CD14-positive monocyte (primary cell): Measurements from ENCODE around the gene PPP2R1A. TPM values are rescaled to one million over a fixed set of nuclear protein-coding genes. Genes with fewer than 3 reads are reported as not detected.

Source experiments
- DNase-seq, 3 donors: peaks; one replicate each; pipeline ENCODE4 v3.0.0-alpha.2; 2011 to 2022
- H2AFZ ChIP-seq: 2 replicates; pipeline ENCODE4 v1.6.0; 2012; ENCODE audit warnings: mild to moderate bottlenecking, low read depth, low read length, inconsistent platforms; ENCODE audit not compliant: insufficient read depth, poor library complexity, severe bottlenecking
- H3K27ac ChIP-seq, 2 donors: 1 replicate in 1 of 2; 2 replicates in 1 of 2; pipeline ENCODE4 v1.5.1; 2012 to 2013; ENCODE audit warnings: low read length in 2 of 2, control low read depth in 1 of 2, inconsistent platforms in 1 of 2, low read depth in 1 of 2, mild to moderate bottlenecking in 1 of 2
- H3K27me3 ChIP-seq, 2 donors: one replicate each; pipeline versions ENCODE4 v1.6.0 to v1.6.1; 2011 to 2013; ENCODE audit warnings: low read length in 2 of 2; ENCODE audit not compliant: control insufficient read depth in 2 of 2, insufficient read depth in 2 of 2
- H3K36me3 ChIP-seq, 2 donors: replicated peaks in 1 of 2; 1 replicate in 1 of 2; 2 replicates in 1 of 2; pipeline versions ENCODE4 v1.5.1 to v1.6.1; 2012 to 2013; ENCODE audit warnings: low read length in 2 of 2, control low read depth in 1 of 2, inconsistent platforms in 1 of 2, mild to moderate bottlenecking in 1 of 2; ENCODE audit not compliant: insufficient read depth in 2 of 2, control insufficient read depth in 1 of 2
- H3K4me1 ChIP-seq, 2 donors: 1 replicate in 1 of 2; 2 replicates in 1 of 2; pipeline versions ENCODE4 v1.5.1 to v1.6.1; 2012 to 2013; ENCODE audit warnings: low read length in 2 of 2, control low read depth in 1 of 2, inconsistent platforms in 1 of 2, mild to moderate bottlenecking in 1 of 2, moderate library complexity in 1 of 2; ENCODE audit not compliant: insufficient read depth in 2 of 2, control insufficient read depth in 1 of 2
- H3K4me2 ChIP-seq: replicated peaks from 2 replicates; pipeline ENCODE3; 2012; ENCODE audit warnings: low read length, moderate library complexity, mild to moderate bottlenecking; ENCODE audit not compliant: poor library complexity, severe bottlenecking; ENCODE audit errors: extremely low read depth
- H3K4me3 ChIP-seq, 3 experiments: fragments of 200-600 bp in 1 of 3; sonication (generic) in 1 of 3; replicated peaks in 1 of 3; 1 replicate in 2 of 3; 2 replicates in 1 of 3; pipeline ENCODE4 v1.5.1; 2011 to 2013; ENCODE audit warnings: low read length in 3 of 3, mild to moderate bottlenecking in 3 of 3, control low read depth in 2 of 3, low read depth in 2 of 3, inconsistent platforms in 1 of 3, moderate library complexity in 1 of 3
- H3K79me2 ChIP-seq: 2 replicates; pipeline ENCODE4 v1.6.0; 2012; ENCODE audit warnings: mild to moderate bottlenecking, control low read depth, inconsistent platforms, low read length, moderate library complexity; ENCODE audit not compliant: insufficient read depth
- H3K9ac ChIP-seq: 2 replicates; pipeline ENCODE4 v1.6.0; 2017; ENCODE audit warnings: low read length, mild to moderate bottlenecking; ENCODE audit not compliant: insufficient read depth, poor library complexity, severe bottlenecking
- H3K9me3 ChIP-seq, 2 donors: replicated peaks in 1 of 2; 1 replicate in 1 of 2; 2 replicates in 1 of 2; pipeline versions ENCODE4 v1.5.1 to v1.6.1; 2012 to 2013; ENCODE audit warnings: low read length in 2 of 2, control low read depth in 1 of 2; ENCODE audit not compliant: control insufficient read depth in 1 of 2, insufficient read depth in 1 of 2
- H4K20me1 ChIP-seq: 2 replicates; pipeline ENCODE4 v1.6.0; 2012; ENCODE audit warnings: mild to moderate bottlenecking, low read length, control low read depth, moderate library complexity; ENCODE audit not compliant: insufficient read depth
- H3K27ac Mint-ChIP-seq, 7 donors: one replicate each; pipeline ENCODE4 v1.8.0; 2020; ENCODE audit warnings: mild to moderate bottlenecking in 7 of 7, mixed read lengths in 7 of 7, moderate library complexity in 6 of 7, inconsistent platforms in 2 of 7
- H3K27me3 Mint-ChIP-seq, 3 donors: one replicate each; pipeline ENCODE4 v1.8.0; 2021 to 2022; ENCODE audit warnings: low read depth in 3 of 3, mild to moderate bottlenecking in 3 of 3, mixed read lengths in 3 of 3, moderate library complexity in 3 of 3, inconsistent platforms in 1 of 3
- H3K36me3 Mint-ChIP-seq, 2 donors: one replicate each; pipeline ENCODE4 v1.8.0; 2020; ENCODE audit warnings: mixed read lengths in 2 of 2, inconsistent platforms in 1 of 2, mild to moderate bottlenecking in 1 of 2
- H3K4me1 Mint-ChIP-seq: one replicate; pipeline ENCODE4 v1.8.0; 2020; ENCODE audit warnings: mild to moderate bottlenecking, mixed read lengths
- H3K4me3 Mint-ChIP-seq, 2 donors: one replicate each; pipeline ENCODE4 v1.8.0; 2020; ENCODE audit warnings: mild to moderate bottlenecking in 2 of 2, mixed read lengths in 2 of 2, moderate library complexity in 1 of 2
- H3K9me3 Mint-ChIP-seq, 7 donors: one replicate each; pipeline ENCODE4 v1.8.0; 2020 to 2022; ENCODE audit warnings: mixed read lengths in 7 of 7, mild to moderate bottlenecking in 6 of 7, moderate library complexity in 6 of 7, inconsistent platforms in 2 of 7
- CTCF ChIP-seq: fragments of 200-600 bp; IDR thresholded peaks from one replicate; pipeline ENCODE4 v1.8.0; 2022; ENCODE audit warnings: antibody characterized with exemption, mild to moderate bottlenecking
- WGBS: methylation state at CpG from one replicate; pipeline ENCODE4 v1.1.5; 2013; ENCODE audit warnings: missing lambda C conversion rate; ENCODE audit not compliant: insufficient coverage; 5-methylcytosine and 5-hydroxymethylcytosine counted together
- intact Hi-C, 2 donors: fragments of 100-400 bp; cut with micrococcal nuclease; formaldehyde crosslinking; loops; one replicate each; pipeline versions ENCODE4 v1.15.0 to v1.15.1; 2023
- polyA plus RNA-seq, 3 donors: library from polyadenylated mRNA; depleted of rRNA in 1 of 3; unstranded in 2 of 3; stranded (reverse) in 1 of 3; fragments of 300-500 nt in 2 of 3; fragments of >200 nt in 1 of 3; fragmentation: Illumina TruSeq in 2 of 3; gene quantifications; 1 replicate in 2 of 3; 2 replicates in 1 of 3; pipeline ENCODE4 v1.2.3, GENCODE V29; 2012 to 2021

PPP2R1A gene
- polyA plus RNA-seq, 3 donors: 79.9 to 151 (median 127) TPM

GRCh38 chr19:52229524-52229923 is 39.7 kb downstream of the PPP2R1A start:
- H3K27ac Mint-ChIP-seq: no peak overlapping the region
- Histone ChIP-seq H3K9ac (no peak overlapping the region), H3K9me3 (no peaks in the 10 kb centered on the region), H3K79me2 (no peaks in the 10 kb centered on the region), H3K27ac (no peak overlapping the region), H3K4me3 (no peak overlapping the region), H3K4me1 (no peaks in the 10 kb centered on the region), H2AFZ (no peak overlapping the region), H3K27me3 (no peaks in the 10 kb centered on the region), H4K20me1 (no peaks in the 10 kb centered on the region), H3K4me2 (no peak overlapping the region), H3K36me3 (peaks cover 39 to 45% of the 10 kb centered on the region in 2 donors)
- H3K4me1 Mint-ChIP-seq: no peaks in the 10 kb centered on the region
- TF ChIP-seq CTCF: no peak
- intact Hi-C loops: no loop called here
- WGBS: no CpG with 5 or more reads among the region's 6 CpGs
- no peak overlapping the region for H3K4me3 Mint-ChIP-seq
- peaks cover 0 to 2% (median 0%) of the 10 kb centered on the region in 3 donors for H3K27me3 Mint-ChIP-seq
- no peaks in the 10 kb centered on the region for H3K9me3 Mint-ChIP-seq
- no peak for DNase-seq
- peaks cover 36 to 46% of the 10 kb centered on the region in 2 donors for H3K36me3 Mint-ChIP-seq

- H3K4me2 ChIP-seq: no peak overlapping the region
- H3K79me2 ChIP-seq: no peaks in the 10 kb centered on the region
- peaks cover 2 to 6% (median 2%) of the 10 kb centered on the region in 3 donors for H3K27me3 Mint-ChIP-seq
- no peaks in the 10 kb centered on the region for H3K27me3 ChIP-seq
- H2AFZ ChIP-seq: no peak overlapping the region
- no peak overlapping the region for H3K27ac Mint-ChIP-seq
- H3K36me3 Mint-ChIP-seq: peaks cover 27 to 34% of the 10 kb centered on the region in 2 donors
- no peak overlapping the region for H3K4me3 Mint-ChIP-seq
- no peak overlapping the region for H3K4me3 ChIP-seq
- H3K4me1 Mint-ChIP-seq: no peaks in the 10 kb centered on the region
- H3K4me1 ChIP-seq: no peaks in the 10 kb centered on the region
- H4K20me1 ChIP-seq: no peaks in the 10 kb centered on the region
- TF ChIP-seq CTCF: no peak
- H3K9me3 Mint-ChIP-seq: no peaks in the 10 kb centered on the region
- H3K9me3 ChIP-seq: no peaks in the 10 kb centered on the region
- H3K36me3 ChIP-seq: peaks cover 30 to 33% of the 10 kb centered on the region in 2 donors
- no peak overlapping the region for H3K9ac ChIP-seq
- DNase-seq: no peak
- H3K27ac ChIP-seq: no peak overlapping the region
- WGBS: no CpG with 5 or more reads among the region's 1 CpG
- intact Hi-C loops: no loop called here
Observed at GRCh38 chr19:52230685-52231084, 40.8 kb downstream of the PPP2R1A start.
